ENCODE measurements around the gene HELZ.

Gene HELZ

GRCh38 chr17:67136191-67137025 lies 108.6 kb downstream of the HELZ start:
- no peaks in the 10 kb centered on the region for H4K20me1 ChIP-seq (ENCODE audit: insufficient read depth, low read length)
- no peak overlapping the region for H3K4me2 ChIP-seq (ENCODE audit: low read length)
- TF ChIP-seq CTCF (IDR thresholded peaks at IDR 0.05; ENCODE audit: low read length), result no peak
- TF ChIP-seq EZH2 (IDR thresholded peaks at IDR 0.05; ENCODE audit: borderline replicate concordance, low read length), result no peak
- H3K9me3 ChIP-seq (ENCODE audit: low read length), result no peaks in the 10 kb centered on the region
- no peaks in the 10 kb centered on the region for H3K9me2 ChIP-seq (ENCODE audit: low read depth, low read length)
- H3K36me3 ChIP-seq (ENCODE audit: insufficient read depth, low read length), result peaks cover 74% of the 10 kb centered on the region
- peaks cover 5% of the 10 kb centered on the region for H3K4me1 ChIP-seq (ENCODE audit: insufficient read depth, low read length, severe bottlenecking)
- H3F3A ChIP-seq (ENCODE audit: insufficient read depth, low read length), result no peaks in the 10 kb centered on the region
- H2AFZ ChIP-seq (ENCODE audit: low read length), result no peak overlapping the region
- no peak overlapping the region for H3K27ac ChIP-seq (ENCODE audit: low read depth, low read length, poor library complexity, severe bottlenecking)
- no peaks in the 10 kb centered on the region for H3K79me2 ChIP-seq (ENCODE audit: insufficient read depth, low read length)
- no peak overlapping the region for H3K9ac ChIP-seq (ENCODE audit: low read length)
- H3K27me3 ChIP-seq (ENCODE audit: insufficient read depth, low read length), result no peaks in the 10 kb centered on the region
- H3K4me3 ChIP-seq (ENCODE audit: low read depth, low read length, poor library complexity, severe bottlenecking), result no peak overlapping the region

- Histone ChIP-seq H3K79me2 (ENCODE audit: insufficient read depth, low read length) (no peaks in the 10 kb centered on the region), H3K27me3 (ENCODE audit: insufficient read depth, low read length) (no peaks in the 10 kb centered on the region), H2AFZ (ENCODE audit: low read length) (no peak overlapping the region), H3K4me2 (ENCODE audit: low read length) (no peak overlapping the region), H3K36me3 (ENCODE audit: insufficient read depth, low read length) (peaks cover 61% of the 10 kb centered on the region), H3K4me1 (ENCODE audit: insufficient read depth, low read length, severe bottlenecking) (peaks cover 5% of the 10 kb centered on the region), H3K4me3 (ENCODE audit: low read depth, low read length, poor library complexity, severe bottlenecking) (no peak overlapping the region), H4K20me1 (ENCODE audit: insufficient read depth, low read length) (no peaks in the 10 kb centered on the region), H3K9me2 (ENCODE audit: low read depth, low read length) (no peaks in the 10 kb centered on the region), H3K9ac (ENCODE audit: low read length) (no peak overlapping the region), H3F3A (ENCODE audit: insufficient read depth, low read length) (no peaks in the 10 kb centered on the region), H3K27ac (ENCODE audit: low read depth, low read length, poor library complexity, severe bottlenecking) (no peak overlapping the region), H3K9me3 (ENCODE audit: low read length) (no peaks in the 10 kb centered on the region)
- no peak for TF ChIP-seq CTCF (IDR thresholded peaks at IDR 0.05; ENCODE audit: low read length)
- no peak for TF ChIP-seq EZH2 (IDR thresholded peaks at IDR 0.05; ENCODE audit: borderline replicate concordance, low read length)
Observed at GRCh38 chr17:67133161-67133560, 111.8 kb downstream of the HELZ start.

- Histone ChIP-seq H3F3A (ENCODE audit: insufficient read depth, low read length) (no peaks in the 10 kb centered on the region), H4K20me1 (ENCODE audit: insufficient read depth, low read length) (no peaks in the 10 kb centered on the region), H3K4me1 (ENCODE audit: insufficient read depth, low read length, severe bottlenecking) (peaks cover 5% of the 10 kb centered on the region), H3K79me2 (ENCODE audit: insufficient read depth, low read length) (no peaks in the 10 kb centered on the region), H3K4me2 (ENCODE audit: low read length) (no peak overlapping the region), H3K9me2 (ENCODE audit: low read depth, low read length) (no peaks in the 10 kb centered on the region), H3K36me3 (ENCODE audit: insufficient read depth, low read length) (peaks cover 62% of the 10 kb centered on the region), H2AFZ (ENCODE audit: low read length) (no peak overlapping the region), H3K27me3 (ENCODE audit: insufficient read depth, low read length) (no peaks in the 10 kb centered on the region), H3K27ac (ENCODE audit: low read depth, low read length, poor library complexity, severe bottlenecking) (no peak overlapping the region), H3K9me3 (ENCODE audit: low read length) (no peaks in the 10 kb centered on the region), H3K4me3 (ENCODE audit: low read depth, low read length, poor library complexity, severe bottlenecking) (no peak overlapping the region), H3K9ac (ENCODE audit: low read length) (no peak overlapping the region)
- TF ChIP-seq EZH2 (IDR thresholded peaks at IDR 0.05; ENCODE audit: borderline replicate concordance, low read length) (no peak), CTCF (IDR thresholded peaks at IDR 0.05; ENCODE audit: low read length) (no peak)
Observed at GRCh38 chr17:67132366-67132765, 112.6 kb downstream of the HELZ start.

All from OCI-LY1 (cell line).